Peyer's patch (tissue), 4 donors: ENCODE data around the gene CELSR3.

ENCODE experiments used
- CTCF ChIP-seq, 6 experiments: fragments of 450-650 bp in 4 of 6; fragments of 200-600 bp in 2 of 6; sonication (generic) in 1 of 6; IDR thresholded peaks; one replicate each; pipeline ENCODE4 v1.5.1; 2017 to 2019; ENCODE audit warnings: antibody characterized with exemption in 6 of 6, mild to moderate bottlenecking in 3 of 6, moderate library complexity in 1 of 6
- POLR2A ChIP-seq, 2 donors: fragments of 450-650 bp; IDR thresholded peaks; one replicate each; pipeline ENCODE4 v1.5.1; 2017; ENCODE audit warnings: antibody characterized with exemption in 2 of 2, mild to moderate bottlenecking in 2 of 2, moderate library complexity in 2 of 2

GRCh38 chr3:48642605-48643004 lies 20.1 kb downstream of the CELSR3 start:
- TF ChIP-seq CTCF (IDR thresholded peaks at IDR 0.05) (no peak), POLR2A (IDR thresholded peaks at IDR 0.05) (no peak)
